Measurements from ENCODE around the gene MIPEP. TPM values are rescaled to one million over a fixed set of nuclear protein-coding genes. Genes with fewer than 3 reads are reported as not detected.

MIPEP gene
- total RNA-seq, 1 experiment from 2014 or later: 25.4 TPM

DNA sequence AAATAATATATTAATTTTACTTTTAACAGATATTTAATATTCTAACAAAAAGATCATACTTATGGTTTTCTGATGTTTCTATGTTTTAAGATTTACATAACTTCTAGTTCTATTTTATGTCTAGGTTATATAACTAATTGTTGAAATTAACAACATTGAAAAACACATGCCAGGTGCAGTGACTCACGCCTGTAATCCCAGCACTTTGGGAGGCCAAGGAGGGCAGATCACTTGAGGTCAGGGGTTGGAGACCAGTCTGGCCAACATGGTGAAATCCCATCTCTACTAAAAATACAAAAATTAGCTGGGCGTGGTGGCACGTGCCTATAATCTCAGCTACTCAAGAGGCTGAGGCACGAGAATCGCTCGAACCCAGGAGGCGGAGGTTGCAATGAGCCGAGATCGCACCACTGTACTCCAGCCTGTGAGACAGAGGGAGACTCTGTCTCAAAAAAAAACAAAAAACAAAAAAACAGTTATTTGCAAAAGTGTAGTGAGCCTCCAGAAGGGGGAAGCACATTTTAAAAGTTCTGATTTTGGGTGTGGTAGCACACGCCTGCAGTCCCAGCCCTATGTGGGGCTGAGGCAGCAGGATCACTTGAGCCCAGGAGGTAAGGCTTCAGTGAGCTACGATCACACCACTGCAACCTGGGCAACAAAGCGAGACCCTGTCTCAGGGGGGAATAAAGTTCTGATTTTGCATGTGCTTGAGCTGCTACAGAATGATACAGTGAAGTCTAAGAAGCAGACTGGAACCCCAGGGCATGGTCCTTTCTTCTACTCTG lies 18.7 kb downstream of the MIPEP start:
- CTCF ChIA-PET: no interaction called here
- Histone ChIP-seq H3K27me3 (replicated peaks; ENCODE audit: insufficient read depth, low read depth, low read length, poor library complexity) (no peaks in the 10 kb centered on the region), H3K4me3 (ENCODE audit: low read depth, low read length, poor library complexity, severe bottlenecking) (no peak overlapping the region), H3K9me3 (ENCODE audit: low read depth, low read length, poor library complexity, severe bottlenecking) (no peaks in the 10 kb centered on the region), H3K4me1 (ENCODE audit: insufficient read depth, low read length, poor library complexity, severe bottlenecking) (no peaks in the 10 kb centered on the region), H3K36me3 (ENCODE audit: insufficient read depth, low read length, poor library complexity, severe bottlenecking) (no peaks in the 10 kb centered on the region), H3K27ac (ENCODE audit: low read depth, low read length, poor library complexity, severe bottlenecking) (no peak overlapping the region)
- no peak for TF ChIP-seq EZH2 (IDR thresholded peaks at IDR 0.05; ENCODE audit: borderline replicate concordance, low read depth, low read length, poor library complexity, severe bottlenecking)
- TF ChIP-seq, protein P1, sequence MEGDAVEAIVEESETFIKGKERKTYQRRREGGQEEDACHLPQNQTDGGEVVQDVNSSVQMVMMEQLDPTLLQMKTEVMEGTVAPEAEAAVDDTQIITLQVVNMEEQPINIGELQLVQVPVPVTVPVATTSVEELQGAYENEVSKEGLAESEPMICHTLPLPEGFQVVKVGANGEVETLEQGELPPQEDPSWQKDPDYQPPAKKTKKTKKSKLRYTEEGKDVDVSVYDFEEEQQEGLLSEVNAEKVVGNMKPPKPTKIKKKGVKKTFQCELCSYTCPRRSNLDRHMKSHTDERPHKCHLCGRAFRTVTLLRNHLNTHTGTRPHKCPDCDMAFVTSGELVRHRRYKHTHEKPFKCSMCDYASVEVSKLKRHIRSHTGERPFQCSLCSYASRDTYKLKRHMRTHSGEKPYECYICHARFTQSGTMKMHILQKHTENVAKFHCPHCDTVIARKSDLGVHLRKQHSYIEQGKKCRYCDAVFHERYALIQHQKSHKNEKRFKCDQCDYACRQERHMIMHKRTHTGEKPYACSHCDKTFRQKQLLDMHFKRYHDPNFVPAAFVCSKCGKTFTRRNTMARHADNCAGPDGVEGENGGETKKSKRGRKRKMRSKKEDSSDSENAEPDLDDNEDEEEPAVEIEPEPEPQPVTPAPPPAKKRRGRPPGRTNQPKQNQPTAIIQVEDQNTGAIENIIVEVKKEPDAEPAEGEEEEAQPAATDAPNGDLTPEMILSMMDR (conservative IDR thresholded peaks at IDR 0.05; ENCODE audit: low read depth, low read length): no peak
- intact Hi-C loops (cut with micrococcal nuclease; ENCODE audit: unreplicated experiment): loop anchor here (2.0 to 10.0 kb wide), 2 partner anchors 296 to 404 kb away; partner anchors contain the start of gene TNFRSF19
- POLR2A ChIA-PET (ENCODE audit: low non-redundant PET): no interaction called here
- DNase-seq (ENCODE audit: low spot score): no peak
- BruUV-seq (replicated peaks): no TSS peak

DNA sequence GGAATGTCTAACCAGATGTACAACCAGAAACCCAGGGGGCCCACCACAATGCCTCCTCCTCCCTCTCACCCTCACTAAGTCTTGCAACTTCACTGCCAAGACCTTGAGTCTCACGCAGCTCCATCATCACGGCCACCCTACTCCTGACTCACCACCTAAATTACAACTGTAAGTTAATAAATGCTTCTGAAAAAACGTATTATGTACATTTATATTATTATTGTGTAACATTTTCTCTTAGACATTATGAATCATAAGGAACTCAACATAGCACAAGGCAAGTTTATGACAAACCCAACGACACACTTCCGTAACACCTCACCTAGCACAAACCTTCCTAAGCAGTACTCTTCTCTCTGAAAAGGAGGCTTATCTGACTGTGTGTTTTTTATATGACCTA lies 20.7 kb downstream of the MIPEP start:
- Histone ChIP-seq H3K4me3 (ENCODE audit: low read depth, low read length, poor library complexity, severe bottlenecking) (no peak overlapping the region), H3K4me1 (ENCODE audit: insufficient read depth, low read length, poor library complexity, severe bottlenecking) (no peaks in the 10 kb centered on the region), H3K36me3 (ENCODE audit: insufficient read depth, low read length, poor library complexity, severe bottlenecking) (no peaks in the 10 kb centered on the region), H3K27ac (ENCODE audit: low read depth, low read length, poor library complexity, severe bottlenecking) (no peak overlapping the region), H3K27me3 (replicated peaks; ENCODE audit: insufficient read depth, low read depth, low read length, poor library complexity) (no peaks in the 10 kb centered on the region), H3K9me3 (ENCODE audit: low read depth, low read length, poor library complexity, severe bottlenecking) (no peaks in the 10 kb centered on the region)
- DNase-seq (ENCODE audit: low spot score): no peak
- no TSS peak for BruUV-seq (replicated peaks)
- TF ChIP-seq, protein P1 (conservative IDR thresholded peaks at IDR 0.05; ENCODE audit: low read depth, low read length): no peak
- no peak for TF ChIP-seq EZH2 (IDR thresholded peaks at IDR 0.05; ENCODE audit: borderline replicate concordance, low read depth, low read length, poor library complexity, severe bottlenecking)
- intact Hi-C loops (cut with micrococcal nuclease; ENCODE audit: unreplicated experiment): no loop called here
- CTCF ChIA-PET: no interaction called here
- POLR2A ChIA-PET (ENCODE audit: low non-redundant PET): no interaction called here

DNA sequence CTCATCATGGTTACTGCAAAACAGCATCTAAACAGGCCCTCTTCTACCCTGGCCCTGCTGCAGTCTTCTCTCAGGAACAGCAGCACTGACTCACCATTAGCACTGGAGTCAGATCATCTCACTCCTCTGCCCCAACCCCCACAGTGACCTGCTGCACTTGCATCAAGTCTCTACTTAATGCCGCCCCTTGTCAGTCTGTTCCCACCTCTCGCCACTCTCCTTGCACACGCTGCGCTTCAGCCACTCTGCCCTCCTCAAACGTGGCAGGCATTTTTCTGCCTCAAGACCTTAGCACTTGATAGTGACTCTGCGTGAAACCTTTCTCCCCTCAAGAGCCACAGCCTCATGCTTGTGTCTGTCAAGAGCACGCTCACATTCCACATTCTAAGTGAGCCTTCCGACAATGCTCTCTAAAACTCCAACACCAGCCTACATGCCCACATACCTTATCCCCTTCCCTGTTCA lies 22.1 kb downstream of the MIPEP start:
- POLR2A ChIA-PET (ENCODE audit: low non-redundant PET): no interaction called here
- no TSS peak for BruUV-seq (replicated peaks)
- TF ChIP-seq, protein P1 (conservative IDR thresholded peaks at IDR 0.05; ENCODE audit: low read depth, low read length): no peak
- TF ChIP-seq EZH2 (IDR thresholded peaks at IDR 0.05; ENCODE audit: borderline replicate concordance, low read depth, low read length, poor library complexity, severe bottlenecking): no peak

More for the DNA sequence above, 22.1 kb downstream of the MIPEP start:
- intact Hi-C loops (cut with micrococcal nuclease; ENCODE audit: unreplicated experiment): no loop called here
- Histone ChIP-seq H3K27ac (ENCODE audit: low read depth, low read length, poor library complexity, severe bottlenecking) (no peak overlapping the region), H3K27me3 (replicated peaks; ENCODE audit: insufficient read depth, low read depth, low read length, poor library complexity) (no peaks in the 10 kb centered on the region), H3K4me3 (ENCODE audit: low read depth, low read length, poor library complexity, severe bottlenecking) (no peak overlapping the region), H3K9me3 (ENCODE audit: low read depth, low read length, poor library complexity, severe bottlenecking) (no peaks in the 10 kb centered on the region), H3K36me3 (ENCODE audit: insufficient read depth, low read length, poor library complexity, severe bottlenecking) (no peaks in the 10 kb centered on the region), H3K4me1 (ENCODE audit: insufficient read depth, low read length, poor library complexity, severe bottlenecking) (no peaks in the 10 kb centered on the region)
- DNase-seq (ENCODE audit: low spot score): no peak
- CTCF ChIA-PET: no interaction called here
